ENCODE results near the gene CLASP1.

DNA sequence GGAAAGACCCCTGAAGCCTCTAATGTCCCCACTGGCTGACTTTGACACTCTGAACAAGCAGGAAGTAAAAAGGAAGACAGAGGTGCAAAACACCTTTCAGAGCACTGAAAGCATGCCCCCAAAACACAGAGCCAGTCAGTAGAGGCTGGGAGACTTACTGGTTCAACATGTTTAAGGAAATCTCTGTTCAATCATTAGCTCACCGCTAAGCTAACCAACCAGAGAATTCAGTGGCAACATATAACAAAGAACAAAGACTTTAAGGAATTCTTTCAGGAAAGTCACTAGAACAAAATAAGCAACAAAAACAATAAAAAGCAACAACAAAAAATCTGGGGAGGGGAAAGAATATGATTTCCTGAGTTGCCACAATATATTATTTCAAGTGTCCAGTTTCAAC, 142.6 kb downstream of the CLASP1 start:
- TF ChIP-seq, protein P1, sequence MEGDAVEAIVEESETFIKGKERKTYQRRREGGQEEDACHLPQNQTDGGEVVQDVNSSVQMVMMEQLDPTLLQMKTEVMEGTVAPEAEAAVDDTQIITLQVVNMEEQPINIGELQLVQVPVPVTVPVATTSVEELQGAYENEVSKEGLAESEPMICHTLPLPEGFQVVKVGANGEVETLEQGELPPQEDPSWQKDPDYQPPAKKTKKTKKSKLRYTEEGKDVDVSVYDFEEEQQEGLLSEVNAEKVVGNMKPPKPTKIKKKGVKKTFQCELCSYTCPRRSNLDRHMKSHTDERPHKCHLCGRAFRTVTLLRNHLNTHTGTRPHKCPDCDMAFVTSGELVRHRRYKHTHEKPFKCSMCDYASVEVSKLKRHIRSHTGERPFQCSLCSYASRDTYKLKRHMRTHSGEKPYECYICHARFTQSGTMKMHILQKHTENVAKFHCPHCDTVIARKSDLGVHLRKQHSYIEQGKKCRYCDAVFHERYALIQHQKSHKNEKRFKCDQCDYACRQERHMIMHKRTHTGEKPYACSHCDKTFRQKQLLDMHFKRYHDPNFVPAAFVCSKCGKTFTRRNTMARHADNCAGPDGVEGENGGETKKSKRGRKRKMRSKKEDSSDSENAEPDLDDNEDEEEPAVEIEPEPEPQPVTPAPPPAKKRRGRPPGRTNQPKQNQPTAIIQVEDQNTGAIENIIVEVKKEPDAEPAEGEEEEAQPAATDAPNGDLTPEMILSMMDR (conservative IDR thresholded peaks at IDR 0.05): no peak
- TF ChIP-seq ZFX (IDR thresholded peaks at IDR 0.05): no peak
